ENCODE results near the gene CORT.
"Not testable (repeated sequence)": the region's sequence is repeated elsewhere in the genome, so short reads cannot be mapped to it uniquely, and the experiment has no call there.

Gene CORT, protein sequence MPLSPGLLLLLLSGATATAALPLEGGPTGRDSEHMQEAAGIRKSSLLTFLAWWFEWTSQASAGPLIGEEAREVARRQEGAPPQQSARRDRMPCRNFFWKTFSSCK

DNA sequence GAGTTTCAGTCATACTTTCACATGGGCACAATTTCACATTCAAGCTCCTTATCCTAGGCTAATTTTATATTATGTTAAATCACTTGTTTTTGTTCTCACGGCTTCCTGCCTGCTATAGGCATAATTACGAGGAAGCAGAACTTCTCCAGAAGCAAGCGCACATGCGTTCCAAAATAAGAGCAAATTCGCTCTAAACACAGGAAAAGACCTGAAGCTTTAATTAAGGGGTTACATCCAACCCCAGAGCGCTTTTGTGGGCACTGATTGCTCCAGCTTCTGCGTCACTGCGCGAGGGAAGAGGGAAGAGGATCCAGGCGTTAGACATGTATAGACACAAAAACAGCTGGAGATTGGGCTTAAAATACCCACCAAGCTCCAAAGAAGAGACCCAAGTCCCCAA is at the start of gene CORT:
TSS of gene CORT (plus strand) at position 281 of the 400 bp plus-strand sequence. CDS start 193 bp downstream, outside the sequence.
- no peak for DNase-seq

DNA sequence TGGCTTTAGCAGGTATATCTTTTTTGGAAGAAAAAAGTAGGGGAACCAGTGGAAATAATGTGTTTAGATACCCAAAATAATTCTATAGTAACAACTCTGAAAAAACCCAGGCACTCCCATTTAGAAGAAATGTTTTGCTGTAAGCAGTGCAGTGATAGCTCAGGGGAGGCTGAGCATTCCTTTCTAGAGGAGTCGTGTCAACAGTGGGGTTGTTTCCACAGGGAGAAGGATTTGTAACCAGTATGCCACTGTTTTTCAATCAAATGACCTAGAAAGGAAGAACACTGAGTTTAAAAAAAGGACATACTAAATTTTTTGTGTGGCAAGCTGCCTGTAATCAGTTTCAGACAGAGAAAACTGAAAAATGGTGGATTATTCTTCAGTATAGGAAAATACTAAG is 48.5 kb upstream of the CORT start:
- DNase-seq = no peak

DNA sequence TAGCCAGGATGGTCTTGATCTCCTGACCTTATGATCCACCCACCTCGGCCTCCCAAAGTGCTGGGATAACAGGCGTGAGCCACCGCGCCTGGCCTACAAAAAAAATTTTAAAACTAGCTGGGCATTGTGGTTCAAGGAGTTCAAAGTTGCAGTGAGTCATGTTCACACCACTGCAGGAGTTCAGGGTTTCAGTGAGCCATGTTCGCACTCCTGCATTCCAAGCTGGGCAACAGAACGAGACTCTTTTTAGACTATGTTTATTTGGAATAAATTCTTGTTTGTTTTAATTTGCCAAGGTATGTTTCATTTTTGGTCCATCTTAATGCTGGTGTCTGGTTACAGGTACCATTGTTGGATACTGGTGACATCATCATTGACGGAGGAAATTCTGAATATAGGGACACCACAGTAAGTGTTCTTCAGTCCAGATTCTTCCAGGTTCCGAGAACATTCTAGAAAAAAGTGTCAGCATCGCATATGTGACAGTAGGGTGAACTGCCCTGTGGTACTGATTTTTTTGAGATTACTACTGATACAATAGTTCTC is 47.0 kb upstream of the CORT start:
- DNase-seq = no peak

DNA sequence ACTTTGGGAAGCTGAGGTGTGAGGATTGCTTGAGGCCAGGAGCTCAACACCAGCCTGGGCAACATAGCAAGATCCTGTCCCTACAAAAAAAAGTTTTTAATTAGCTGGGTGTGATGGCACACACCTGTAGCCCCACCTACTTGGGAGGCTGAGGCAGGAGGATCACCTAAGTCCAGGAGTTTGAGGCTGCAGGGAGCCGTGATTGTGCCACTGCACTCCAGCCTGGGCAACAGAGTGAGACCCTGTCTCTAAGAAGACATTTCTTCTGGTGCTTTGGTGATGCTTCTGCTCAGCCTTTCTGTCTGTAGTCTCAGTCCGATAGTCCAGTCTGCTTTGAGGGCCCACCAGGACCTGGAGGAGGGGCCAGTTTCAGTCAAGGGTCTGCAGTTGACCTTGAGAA is 42.6 kb upstream of the CORT start:
- no peak for DNase-seq

DNA sequence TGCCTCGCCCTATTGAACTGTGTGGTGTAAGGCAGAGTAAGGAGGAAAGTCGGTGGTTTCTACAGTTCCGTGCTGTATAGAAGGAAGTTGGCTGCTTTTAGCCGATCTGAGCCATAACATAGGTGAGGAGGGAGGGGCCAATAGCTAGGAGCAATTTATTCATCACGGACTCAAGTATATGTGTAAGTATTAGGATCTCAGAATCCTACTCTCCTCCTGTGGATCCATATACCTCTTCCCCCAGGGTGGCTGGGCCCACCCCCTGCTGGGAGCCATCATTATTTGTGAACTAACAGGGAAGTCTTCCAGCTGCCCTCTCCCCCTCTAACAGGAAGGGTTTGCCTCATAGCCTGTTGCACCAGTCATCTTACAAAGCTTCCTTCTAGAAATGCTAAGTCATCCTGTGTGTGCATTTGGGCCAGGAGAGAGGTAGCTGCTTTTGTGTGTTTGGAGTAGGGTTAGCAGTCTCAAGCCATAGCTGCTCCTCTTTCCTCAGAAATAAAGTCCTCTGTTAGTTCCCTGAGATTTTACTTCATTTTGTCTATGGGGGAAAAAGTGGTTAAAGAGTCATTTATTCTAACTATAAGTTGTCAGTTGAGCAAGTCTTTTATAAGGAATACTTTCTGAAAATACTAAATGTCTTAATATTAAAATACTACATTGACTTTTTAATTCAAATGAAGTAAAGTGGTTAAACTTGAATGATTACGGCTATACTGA is 34.5 kb upstream of the CORT start:
- no peak for DNase-seq

DNA sequence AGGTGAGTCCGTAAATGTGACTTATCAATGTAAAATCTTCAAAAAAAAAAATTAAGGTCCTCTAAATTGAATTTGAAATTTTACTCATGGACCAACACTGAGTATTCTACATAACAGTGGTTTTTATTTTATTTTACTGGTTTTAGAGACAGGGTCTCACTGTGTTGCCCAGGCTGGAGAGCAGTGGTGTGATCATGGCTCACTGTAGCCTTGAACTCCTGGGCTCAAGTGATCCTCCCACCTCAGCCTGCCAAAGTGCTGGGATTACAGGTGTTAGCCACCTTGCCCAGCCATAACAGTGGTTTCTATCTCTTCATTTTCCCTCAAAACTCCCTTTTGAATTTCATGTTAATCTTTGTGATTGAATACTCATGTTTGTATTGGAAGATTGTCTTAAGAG is 33.9 kb upstream of the CORT start:
- not testable (repeated sequence) for DNase-seq

DNA sequence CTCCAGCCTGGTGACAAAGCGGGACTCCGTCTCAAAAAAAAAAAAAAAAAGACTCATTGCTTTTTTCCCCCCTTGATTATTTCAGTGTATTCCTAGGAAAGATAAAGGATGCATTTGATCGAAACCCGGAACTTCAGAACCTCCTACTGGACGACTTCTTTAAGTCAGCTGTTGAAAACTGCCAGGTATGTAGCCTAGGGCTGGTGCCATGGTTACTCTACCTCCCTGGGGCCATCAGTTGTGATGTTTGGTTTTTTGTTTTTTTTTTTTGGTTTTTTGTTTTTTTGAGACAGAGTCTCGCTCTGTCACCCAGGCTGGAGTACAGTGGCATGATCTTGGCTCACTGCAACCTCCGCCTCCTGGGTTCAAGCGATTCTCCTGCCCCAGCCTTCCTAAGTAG is 31.1 kb upstream of the CORT start:
- not testable (repeated sequence) for DNase-seq

DNA sequence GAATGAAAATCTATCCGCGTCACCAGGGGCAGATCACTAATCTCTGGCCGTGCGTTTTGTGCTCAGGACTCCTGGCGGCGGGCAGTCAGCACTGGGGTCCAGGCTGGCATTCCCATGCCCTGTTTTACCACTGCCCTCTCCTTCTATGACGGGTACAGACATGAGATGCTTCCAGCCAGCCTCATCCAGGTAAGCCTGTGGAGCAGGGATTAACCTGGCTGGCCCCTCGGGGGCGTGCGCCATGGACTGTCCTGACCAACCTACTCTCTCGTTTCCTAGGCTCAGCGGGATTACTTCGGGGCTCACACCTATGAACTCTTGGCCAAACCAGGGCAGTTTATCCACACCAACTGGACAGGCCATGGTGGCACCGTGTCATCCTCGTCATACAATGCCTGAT is 30.5 kb upstream of the CORT start:
- DNase-seq = no peak

DNA sequence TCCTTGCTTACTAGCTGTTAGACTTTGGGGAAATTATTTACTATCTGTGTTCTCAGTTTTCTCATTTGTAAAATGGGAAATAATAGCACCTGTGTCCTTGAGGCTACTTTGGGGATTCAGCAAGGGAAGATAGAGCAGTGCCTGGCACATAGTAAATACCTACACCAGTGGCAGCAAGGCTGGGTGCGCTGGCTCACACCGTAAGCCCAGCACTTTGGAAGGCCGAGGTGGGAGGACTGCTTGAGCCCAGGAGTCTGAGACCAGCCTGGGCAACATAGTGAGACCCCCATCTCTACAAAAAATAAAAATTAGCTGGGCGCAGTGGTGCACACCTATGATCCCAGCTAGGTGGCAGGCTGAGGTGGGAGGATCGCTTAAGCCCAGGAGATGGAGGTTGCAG is 28.2 kb upstream of the CORT start:
- DNase-seq = no peak

DNA sequence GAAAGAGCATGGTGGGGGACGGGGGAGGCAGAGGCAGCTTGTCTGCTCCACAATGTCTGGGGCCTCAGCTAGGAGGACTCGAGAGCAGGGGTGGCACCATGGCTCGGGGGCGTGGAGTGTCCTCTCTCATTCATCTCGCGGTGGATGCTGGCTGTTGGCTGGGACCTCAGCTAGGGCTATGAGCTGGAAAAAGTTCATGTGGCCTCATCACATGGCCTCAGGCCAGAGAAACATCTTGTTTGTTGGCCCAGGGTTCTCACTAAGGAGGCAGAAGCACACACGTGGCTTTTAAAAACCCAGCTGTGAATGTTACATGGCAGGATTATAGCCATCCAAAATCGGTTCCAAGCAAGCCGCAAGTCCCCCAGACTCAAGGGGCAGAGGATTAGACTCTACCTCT is 25.8 kb upstream of the CORT start:
- no peak for DNase-seq

DNA sequence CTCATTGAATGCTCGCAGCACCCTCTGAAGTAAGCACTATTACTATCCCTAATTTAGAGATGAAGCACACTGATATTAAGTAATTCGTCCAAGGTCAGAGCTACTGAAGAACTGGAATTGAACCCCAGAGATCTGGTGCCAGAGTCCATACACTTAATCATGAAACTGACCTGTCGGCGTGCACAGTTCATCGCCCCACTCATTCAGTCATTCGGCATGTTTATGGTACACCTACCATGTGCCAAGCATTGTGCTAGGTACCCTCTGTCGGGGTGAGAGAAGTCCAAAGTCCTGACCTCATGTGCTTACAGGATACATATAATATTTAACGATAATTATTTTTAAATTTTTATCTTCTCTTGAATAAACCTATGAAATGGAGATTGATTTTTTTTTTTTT is 25.2 kb upstream of the CORT start:
- no peak for DNase-seq

DNA sequence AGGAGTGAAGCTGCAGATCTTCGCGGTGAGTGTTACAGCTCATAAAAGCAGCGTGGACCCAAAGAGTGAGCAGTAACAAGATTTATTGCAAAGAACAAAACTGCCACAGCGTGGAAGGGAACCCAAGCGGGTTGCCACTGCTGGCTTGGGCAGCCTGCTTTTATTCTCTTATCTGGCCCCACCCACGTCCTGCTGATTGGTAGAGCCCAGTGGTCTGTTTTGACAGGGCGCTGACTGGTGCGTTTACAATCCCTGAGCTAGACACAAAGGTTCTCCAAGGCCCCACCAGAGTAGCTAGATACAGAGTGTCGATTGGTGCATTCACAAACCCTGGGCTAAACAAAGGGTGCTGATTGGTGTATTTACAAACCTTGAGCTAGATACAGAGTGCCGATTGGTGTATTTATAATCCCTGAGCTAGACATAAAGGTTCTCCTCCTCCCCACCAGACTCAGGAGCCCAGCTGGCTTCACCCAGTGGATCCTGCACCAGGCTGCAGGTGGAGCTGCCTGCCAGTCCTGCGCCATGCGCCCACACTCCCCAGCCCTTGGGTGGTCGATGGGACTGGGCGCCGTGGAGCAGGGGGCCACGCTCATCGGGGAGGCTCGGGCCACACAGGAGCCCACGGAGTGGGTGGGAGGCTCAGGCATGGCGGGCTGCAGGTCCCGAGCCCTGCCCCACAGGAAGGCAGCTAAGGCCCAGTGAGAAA is 23.9 kb upstream of the CORT start:
- DNase-seq = not testable (repeated sequence)

DNA sequence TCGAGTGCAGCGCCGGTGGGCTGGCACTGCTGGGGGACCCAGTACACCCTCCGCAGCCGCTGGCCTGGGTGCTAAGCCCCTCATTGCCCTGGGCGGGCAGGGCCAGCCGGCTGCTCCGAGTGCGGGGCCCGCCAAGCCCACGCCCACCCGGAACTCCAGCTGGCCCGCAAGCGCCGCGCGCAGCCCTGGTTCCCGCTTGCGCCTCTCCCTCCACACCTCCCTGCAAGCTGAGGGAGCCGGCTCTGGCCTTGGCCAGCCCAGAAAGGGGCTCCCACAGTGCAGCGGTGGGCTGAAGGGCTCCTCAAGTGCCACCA is 23.3 kb upstream of the CORT start:
- DNase-seq = not testable (repeated sequence)

DNA sequence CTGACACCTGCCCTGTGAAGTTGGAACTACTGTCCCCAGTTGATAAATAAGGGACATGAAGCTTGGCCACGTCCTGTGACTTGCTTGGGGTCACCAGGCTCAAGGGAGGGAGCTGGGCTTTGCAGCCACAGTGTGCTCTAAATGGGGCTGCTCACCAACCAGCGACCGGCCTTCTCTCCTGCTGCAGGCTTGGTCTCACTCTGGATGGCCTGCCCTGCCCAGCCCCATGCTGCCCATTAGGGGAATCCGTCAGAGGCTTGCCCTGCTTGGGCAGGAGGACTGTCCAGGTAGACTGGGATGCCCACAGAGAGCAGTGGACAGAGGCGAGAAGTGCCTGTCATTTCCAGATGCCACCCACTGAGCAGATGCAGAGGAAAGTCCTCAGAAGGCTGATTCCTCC is 20.8 kb upstream of the CORT start:
- DNase-seq = no peak

DNA sequence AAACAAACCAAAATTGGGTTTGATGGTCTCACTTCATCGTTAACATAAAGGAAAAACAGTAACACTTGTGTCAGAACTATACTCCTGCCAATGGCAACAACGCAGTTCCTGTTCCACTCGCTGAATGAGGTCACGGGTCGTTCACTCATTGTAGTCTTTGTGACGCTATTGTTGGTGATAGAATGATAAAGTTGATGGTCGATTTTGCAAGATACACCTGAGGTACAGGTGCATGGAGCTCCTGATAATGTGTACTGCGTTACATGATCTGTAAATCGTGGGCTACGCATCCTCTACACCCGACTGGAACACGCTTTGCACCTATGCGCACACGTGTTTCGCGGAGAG is 20.0 kb upstream of the CORT start:
- peak; percentile 35 for DNase-seq

DNA sequence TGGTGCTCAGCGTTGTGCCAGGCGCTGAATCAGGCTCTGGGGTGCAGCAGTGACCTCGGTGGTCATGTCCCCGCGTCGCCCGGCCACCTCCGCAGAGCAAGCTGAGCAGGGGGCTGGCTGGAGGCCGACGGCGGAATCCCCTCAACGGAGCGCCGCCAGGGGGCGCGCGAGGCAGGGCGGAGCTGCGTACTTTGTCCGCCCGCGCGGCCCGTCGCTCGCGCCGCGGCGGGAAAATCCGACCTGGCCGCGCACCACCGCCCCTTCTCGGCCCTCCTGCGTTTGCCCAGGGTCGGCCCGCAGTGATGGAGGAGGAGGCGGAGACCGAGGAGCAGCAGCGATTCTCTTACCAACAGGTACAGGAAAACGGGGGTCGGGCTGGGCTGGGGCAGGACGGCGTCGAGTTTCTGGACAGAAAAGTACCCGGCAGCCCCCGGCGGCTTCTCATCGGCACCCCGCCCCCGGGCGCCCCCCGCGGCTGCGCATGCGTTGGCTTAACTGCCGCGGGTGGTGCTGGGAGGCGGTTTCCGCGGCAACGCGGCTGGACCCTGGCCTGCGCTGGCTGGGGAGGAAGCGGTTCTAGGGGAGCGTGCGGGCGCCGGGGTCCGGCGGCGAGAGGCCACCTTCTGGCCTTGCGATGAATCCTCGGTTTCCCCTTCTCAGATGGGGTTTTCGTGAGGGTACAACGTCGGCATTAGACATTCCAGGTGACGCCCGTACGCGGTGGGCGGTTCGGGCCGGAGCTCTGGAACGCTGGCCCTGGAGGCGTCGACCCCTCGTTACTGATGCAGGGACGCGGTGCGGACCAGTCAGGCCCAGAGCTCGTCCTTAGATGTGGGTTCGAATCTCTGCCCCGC is 19.4 kb upstream of the CORT start, which contains the start of gene CENPS:
TSS of gene CENPS (plus strand) at position 218 of the 854 bp plus-strand sequence. CDS start at position 303, 85 bp downstream.
- peak; percentile 96 for DNase-seq

DNA sequence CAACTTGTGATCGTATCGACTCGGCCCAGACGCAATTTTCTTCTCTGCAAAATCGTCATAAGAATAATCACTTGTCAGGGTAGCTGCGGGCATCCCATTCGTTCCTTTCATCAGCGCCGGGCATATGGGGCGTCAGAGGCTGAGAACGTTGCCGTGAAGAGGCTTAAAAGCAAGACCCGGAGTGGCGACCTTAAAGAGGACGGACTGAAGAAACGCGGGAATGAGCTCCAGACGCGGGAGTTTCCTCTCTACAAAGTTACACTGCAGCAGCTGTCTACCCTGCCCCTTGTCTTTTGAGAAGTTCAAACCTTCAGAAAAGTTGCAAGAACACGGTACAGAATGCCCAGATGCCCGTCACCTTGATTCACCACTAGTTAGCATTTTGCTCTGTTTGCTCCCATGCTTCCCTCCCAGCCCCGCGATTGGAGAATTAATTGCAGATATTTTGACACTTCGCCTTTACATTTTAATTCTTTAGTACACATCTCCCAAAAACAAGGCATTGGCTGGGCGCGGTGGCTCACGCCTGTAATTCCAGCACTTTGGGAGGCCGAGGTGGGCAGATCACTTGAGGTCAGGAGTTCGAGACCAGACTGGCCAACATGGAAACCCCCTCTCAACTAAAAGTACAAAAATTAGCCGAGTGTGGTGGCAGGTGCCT is 18.6 kb upstream of the CORT start:
- DNase-seq = no peak

DNA sequence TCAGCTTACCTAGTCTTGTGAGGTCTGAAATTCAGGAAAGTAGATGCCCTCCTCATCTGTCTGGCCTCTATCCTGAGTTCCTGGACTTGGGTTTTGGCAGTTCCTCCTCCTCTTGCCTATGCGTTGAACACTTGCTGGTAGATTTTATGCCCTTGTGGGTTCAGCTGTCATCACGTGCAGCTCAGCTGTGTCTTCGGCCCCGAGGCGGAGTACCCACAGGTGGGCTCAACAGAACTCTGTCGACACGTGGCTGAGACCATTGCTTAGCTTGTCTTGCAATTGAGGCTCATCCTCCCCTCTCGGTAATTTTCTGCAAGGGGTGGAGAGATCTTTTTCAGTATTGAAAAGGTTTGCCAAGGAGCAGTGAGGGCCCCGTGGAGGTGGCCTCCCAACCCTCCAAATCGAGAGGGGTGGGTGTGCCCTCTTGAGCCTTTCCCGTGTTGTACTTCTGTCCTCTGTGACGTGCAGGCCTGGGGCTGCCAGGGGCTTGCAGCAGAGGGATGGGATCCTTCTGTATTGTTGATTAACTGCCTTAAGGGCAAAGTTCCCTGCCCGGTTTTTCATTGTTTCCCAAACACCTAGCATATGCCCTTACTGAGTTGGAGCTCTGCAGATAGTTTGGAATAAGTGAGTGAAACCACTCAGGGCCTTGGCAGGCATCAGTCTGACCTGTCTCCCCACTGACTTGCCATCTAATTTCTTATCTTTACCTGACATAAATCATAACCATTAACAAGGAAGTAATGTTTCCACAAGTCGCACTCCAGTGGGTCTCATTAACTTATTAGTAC is 16.7 kb upstream of the CORT start:
- DNase-seq = no peak

DNA sequence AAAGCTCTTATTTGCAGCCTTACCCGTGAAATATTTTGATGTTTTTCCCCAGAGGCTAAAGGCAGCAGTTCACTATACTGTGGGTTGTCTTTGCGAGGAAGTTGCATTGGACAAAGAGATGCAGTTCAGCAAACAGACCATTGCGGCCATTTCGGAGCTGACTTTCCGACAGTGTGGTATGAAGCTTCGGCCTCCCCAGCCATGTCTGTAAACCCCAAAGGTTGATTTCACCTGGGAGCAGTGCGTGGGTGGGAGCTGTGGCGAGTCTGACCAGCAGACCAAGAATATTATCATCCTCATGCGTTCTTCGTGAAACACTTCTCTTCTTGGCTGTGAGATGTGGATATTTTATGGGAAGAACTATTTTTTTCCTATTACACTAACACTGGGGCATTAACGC is 16.0 kb upstream of the CORT start:
- no peak for DNase-seq

DNA sequence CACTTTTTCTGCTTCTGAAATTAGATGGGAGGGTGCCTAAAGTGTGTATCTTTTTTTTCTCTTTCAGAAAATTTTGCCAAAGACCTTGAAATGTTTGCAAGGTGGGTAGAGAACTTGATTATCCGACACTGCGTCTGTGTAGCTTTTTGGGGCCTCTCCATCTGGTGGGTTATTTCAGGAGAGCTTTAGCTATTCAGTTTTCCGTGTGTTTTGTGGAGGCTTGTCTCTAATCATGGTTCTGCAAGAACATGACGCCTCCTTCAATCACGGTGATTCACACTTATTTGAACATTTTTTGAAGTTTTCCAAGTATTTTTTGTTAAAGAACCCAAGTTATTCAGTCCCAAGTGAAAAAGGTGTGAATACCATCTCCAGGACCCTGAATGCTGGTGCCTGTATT is 15.2 kb upstream of the CORT start:
- no peak for DNase-seq

DNA sequence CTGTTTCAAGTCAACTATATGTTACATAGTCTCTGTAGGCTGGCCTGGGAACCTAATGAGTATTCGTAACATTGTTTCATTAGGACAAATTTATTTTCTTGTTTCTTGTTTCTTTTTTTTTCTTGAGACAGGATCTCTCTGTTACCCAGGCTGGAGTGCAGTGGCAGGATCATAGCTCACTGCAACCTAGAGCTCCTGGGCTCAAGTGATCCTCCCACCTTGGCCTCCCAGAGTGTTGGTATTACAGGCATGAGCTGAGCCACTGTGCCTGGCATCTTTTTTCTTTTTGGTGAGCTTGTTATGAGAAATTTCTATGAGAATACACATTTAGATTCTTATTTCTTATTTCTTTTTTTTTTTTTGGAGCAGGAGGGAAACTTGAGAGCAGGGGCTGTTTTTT is 12.8 kb upstream of the CORT start:
- DNase-seq = no peak

DNA sequence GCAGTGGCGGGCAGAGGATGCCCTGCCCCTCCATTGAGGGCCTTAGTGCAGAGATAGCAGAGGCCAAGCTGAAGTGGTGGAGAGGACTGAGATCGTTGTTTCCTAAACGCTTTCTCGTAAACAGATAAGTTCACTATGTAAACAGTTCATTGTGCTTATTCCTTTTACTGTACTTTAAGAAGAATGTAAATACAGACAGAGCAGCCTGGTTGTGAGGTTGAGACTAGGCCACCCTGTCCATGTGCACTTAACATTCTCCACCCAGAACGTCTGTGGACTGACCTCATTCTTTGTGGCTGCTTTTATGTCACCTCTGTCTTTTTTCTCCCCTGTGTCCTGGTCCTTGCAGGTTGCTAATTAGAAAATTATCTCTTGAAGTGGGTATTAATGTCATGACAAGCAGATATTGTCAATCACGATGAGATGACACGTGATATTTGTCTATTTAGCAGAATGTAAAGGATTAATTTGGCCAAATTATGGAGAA is 11.1 kb upstream of the CORT start:
- no peak for DNase-seq

Data from CD4-positive, alpha-beta T cell treated with Interleukin-17A for 4 hours (primary cell).